ENCODE results near the gene MAT2A. TPM values are rescaled to one million over a fixed set of nuclear protein-coding genes. Genes with fewer than 3 reads are reported as not detected.
A peak's percentile ranks its signal among the peaks of the same experiment; 100 is the strongest.

The MAT2A gene
- total and polyA plus RNA-seq, 9 of the 15 experiments (the other 6 are each of a cell fraction or from before 2014, with no cell fraction given) = 130 to 1,027 (median 240) TPM

GRCh38 chr2:85537600-85538506 lies 1.1 kb upstream of the MAT2A start:
- peaks cover 34% of the 10 kb centered on the region for H4K20me1 ChIP-seq (replicated peaks; ENCODE audit: control insufficient read depth, insufficient read depth, low read length)
- peaks cover 9 to 23% of the 10 kb centered on the region in 2 experiments for H3K4me1 ChIP-seq (replicated peaks in 1 of 2; ENCODE audit: control insufficient read depth in 2 of 2, insufficient read depth in 2 of 2, low read length in 2 of 2)
- H3K9ac ChIP-seq (ENCODE audit: insufficient read depth in 1 of 2, low read depth in 2 of 2, low read length in 2 of 2) = peak overlapping the region; percentile 100
- BruUV-seq (replicated peaks) = TSS peak; percentile 70
- H3K36me3 ChIP-seq (ENCODE audit: control insufficient read depth, insufficient read depth, low read length) = peaks cover 34% of the 10 kb centered on the region
- ATAC-seq (peak; percentile 48), DNase-seq (ENCODE audit: extremely low read depth in 1 of 4, low spot score in 3 of 4) (peak; percentile 32 to 70 (median 48)), FAIRE-seq (no peak)
- 3% methylated on average over 35 of the region's 35 CpGs for WGBS (ENCODE audit: insufficient coverage, low coverage, missing lambda C conversion rate)
- peaks cover 3% of the 10 kb centered on the region for H3K9me1 ChIP-seq (ENCODE audit: control insufficient read depth, insufficient read depth, low read length)
- peak overlapping the region; percentile 100 for H3K27ac ChIP-seq (ENCODE audit: extremely low read depth, low read depth, low read length)
- ChIA-PET CTCF (ENCODE audit: low intra/inter-chr PET ratio) (interaction anchor here (1.8 kb wide), 1 partner anchor 118 kb away, joined by 5 read pairs; no protein-coding TSS in a partner anchor), POLR2A (interaction anchor here (0.8 to 24.3 kb wide), 25 partner anchors 9 to 631 kb away, joined by 3 to 1576 read pairs (median 14); partner anchors contain the start of genes C2orf68, CAPG, ELMOD3 and GGCX)
- H3K27me3 ChIP-seq (ENCODE audit: control insufficient read depth in 2 of 2, insufficient read depth in 2 of 2, low read length in 2 of 2) = no peaks in the 10 kb centered on the region
- H2AFZ ChIP-seq (ENCODE audit: low read depth, low read length) = peak overlapping the region; percentile 96
- in situ Hi-C loops (cut with MboI) (no loop called here), intact Hi-C loops (cut with micrococcal nuclease) (loop anchor here (2.0 to 5.0 kb wide), 2 partner anchors 69 to 101 kb away; no protein-coding TSS in a partner anchor)
- peak overlapping the region; percentile 98 for H3K4me2 ChIP-seq (ENCODE audit: insufficient read depth, low read length)
- H3K4me3 ChIP-seq = peak overlapping the region; percentile 68
- H3K79me2 ChIP-seq (ENCODE audit: control insufficient read depth, insufficient read depth, low read length) = peaks cover 63% of the 10 kb centered on the region
- no peaks in the 10 kb centered on the region for H3K9me3 ChIP-seq (replicated peaks; ENCODE audit: control insufficient read depth, insufficient read depth, low read depth, low read length)
- TF ChIP-seq SMARCA5 (IDR thresholded peaks at IDR 0.05) (no peak), CREB3L1 (IDR thresholded peaks at IDR 0.05; ENCODE audit: borderline replicate concordance, low read depth) (no peak), RNF2 (IDR thresholded peaks at IDR 0.05) (0 out of 2 replicates have a peak, but pooled peaks have one; percentile 37), CREM (IDR thresholded peaks at IDR 0.05; ENCODE audit: low read depth) (peak; percentile 14; the same call in 1 of the 2 replicates), ZNF175 (CRISPR knock-in tag; IDR thresholded peaks at IDR 0.05; ENCODE audit: low read depth) (peak; percentile 91), ZNF280B (CRISPR knock-in tag; IDR thresholded peaks at IDR 0.05) (no peak), JUND (IDR thresholded peaks at IDR 0.05; ENCODE audit: borderline replicate concordance, low read depth, low read length) (no peak), JUND (tag; IDR thresholded peaks at IDR 0.05; ENCODE audit: borderline replicate concordance, low read depth, low read length) (0 out of 3 replicates have a peak, but pooled peaks have one; percentile 7), ZNF589 (CRISPR knock-in tag; IDR thresholded peaks at IDR 0.05; ENCODE audit: low read depth) (peak; percentile 79; the same call in 1 of the 2 replicates), CREB5 (CRISPR knock-in tag; IDR thresholded peaks at IDR 0.05) (no peak)
- TF ChIP-seq, protein P1, sequence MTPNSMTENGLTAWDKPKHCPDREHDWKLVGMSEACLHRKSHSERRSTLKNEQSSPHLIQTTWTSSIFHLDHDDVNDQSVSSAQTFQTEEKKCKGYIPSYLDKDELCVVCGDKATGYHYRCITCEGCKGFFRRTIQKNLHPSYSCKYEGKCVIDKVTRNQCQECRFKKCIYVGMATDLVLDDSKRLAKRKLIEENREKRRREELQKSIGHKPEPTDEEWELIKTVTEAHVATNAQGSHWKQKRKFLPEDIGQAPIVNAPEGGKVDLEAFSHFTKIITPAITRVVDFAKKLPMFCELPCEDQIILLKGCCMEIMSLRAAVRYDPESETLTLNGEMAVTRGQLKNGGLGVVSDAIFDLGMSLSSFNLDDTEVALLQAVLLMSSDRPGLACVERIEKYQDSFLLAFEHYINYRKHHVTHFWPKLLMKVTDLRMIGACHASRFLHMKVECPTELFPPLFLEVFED (CRISPR knock-in tag; conservative IDR thresholded peaks at IDR 0.05) = no peak
- TF ChIP-seq, protein P2, sequence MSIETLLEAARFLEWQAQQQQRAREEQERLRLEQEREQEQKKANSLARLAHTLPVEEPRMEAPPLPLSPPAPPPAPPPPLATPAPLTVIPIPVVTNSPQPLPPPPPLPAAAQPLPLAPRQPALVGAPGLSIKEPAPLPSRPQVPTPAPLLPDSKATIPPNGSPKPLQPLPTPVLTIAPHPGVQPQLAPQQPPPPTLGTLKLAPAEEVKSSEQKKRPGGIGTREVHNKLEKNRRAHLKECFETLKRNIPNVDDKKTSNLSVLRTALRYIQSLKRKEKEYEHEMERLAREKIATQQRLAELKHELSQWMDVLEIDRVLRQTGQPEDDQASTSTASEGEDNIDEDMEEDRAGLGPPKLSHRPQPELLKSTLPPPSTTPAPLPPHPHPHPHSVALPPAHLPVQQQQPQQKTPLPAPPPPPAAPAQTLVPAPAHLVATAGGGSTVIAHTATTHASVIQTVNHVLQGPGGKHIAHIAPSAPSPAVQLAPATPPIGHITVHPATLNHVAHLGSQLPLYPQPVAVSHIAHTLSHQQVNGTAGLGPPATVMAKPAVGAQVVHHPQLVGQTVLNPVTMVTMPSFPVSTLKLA (conservative IDR thresholded peaks at IDR 0.05) = peak in 1 of 2 experiments; percentile 40; a peak in 2 of 4 replicates

Measured in K562 (cell line).